Right cardiac atrium (tissue), 5 donors: ENCODE results near the gene PPP2R2B. TPM values are rescaled to one million over a fixed set of nuclear protein-coding genes. Genes with fewer than 3 reads are reported as not detected.
A peak's percentile ranks its signal among the peaks of the same experiment; 100 is the strongest.

Source experiments
- ATAC-seq, 2 donors: fragments of 200-7000 bp; cut with Tn5 transposase; one replicate each; pipeline versions ENCODE4 v1.8.0 to v1.9.1; 2020; ENCODE audit warnings: moderate library complexity in 2 of 2, mild to moderate bottlenecking in 1 of 2
- DNase-seq, 3 donors: peaks; one replicate each; pipeline ENCODE4 v3.0.0-alpha.2; 2020
- H3K27ac ChIP-seq: one replicate; pipeline ENCODE4 v1.5.1; 2013; ENCODE audit warnings: mild to moderate bottlenecking, low read length, control low read depth, moderate library complexity
- H3K27me3 ChIP-seq: one replicate; pipeline ENCODE4 v1.6.1; 2013; ENCODE audit not compliant: control insufficient read depth, insufficient read depth
- H3K4me1 ChIP-seq: one replicate; pipeline ENCODE4 v1.6.1; 2013; ENCODE audit warnings: low read length; ENCODE audit not compliant: control insufficient read depth, insufficient read depth
- H3K4me3 ChIP-seq: one replicate; pipeline ENCODE4 v1.5.1; 2013; ENCODE audit warnings: low read length, control low read depth
- H3K9me3 ChIP-seq: one replicate; pipeline ENCODE4 v1.6.1; 2013; ENCODE audit warnings: low read length; ENCODE audit not compliant: control insufficient read depth
- WGBS: extraction: QIAGEN DNeasy Blood & Tissue Kit; methylation state at CpG from one replicate; pipeline ENCODE4 v1.1.7; 2013; 5-methylcytosine and 5-hydroxymethylcytosine counted together
- intact Hi-C, 4 donors: fragments of 100-400 bp; cut with DNase I; formaldehyde crosslinking; loops; one replicate each; pipeline versions ENCODE4 v1.11.0 to v1.14.0; 2022 to 2023
- polyA plus RNA-seq: library from polyadenylated mRNA; stranded (reverse); fragments of 200-250 nt; gene quantifications from one replicate; pipeline ENCODE4 v1.2.3, GENCODE V29; 2013
- total RNA-seq, 4 donors: library from RNA; stranded (reverse); fragmentation: NEBNext Ultra II Directional; extraction: Animal tissue kit (Norgen Biotek cat#: 25700); gene quantifications; one replicate each; pipeline ENCODE4 v1.2.1, GENCODE V29; 2021
- donor health status: healthy with polysubstance abuse.
- donor health status: DM: no; HTN: yes; CAD: no.
- donor health status: DM: no; HTN: no; CAD: no.
- donor health status: DM: no; HTN: yes; CAD: no; lungs with severe emphysema.
- donor health status: DM: yes; HTN: yes; CAD: no.

PPP2R2B gene
- total and polyA plus RNA-seq, 5 donors: 3.0 to 9.0 (median 3.5) TPM

GRCh38 chr5:146718609-146719008, 159.9 kb downstream of the PPP2R2B start:
- Histone ChIP-seq H3K4me3 (no peak overlapping the region), H3K4me1 (no peaks in the 10 kb centered on the region), H3K27ac (no peak overlapping the region), H3K9me3 (no peaks in the 10 kb centered on the region), H3K27me3 (no peaks in the 10 kb centered on the region)
- 47% methylated on average over 3 of the region's 3 CpGs for WGBS
- DNase-seq (no peak), ATAC-seq (no peak)
- intact Hi-C loops: no loop called here

DNA sequence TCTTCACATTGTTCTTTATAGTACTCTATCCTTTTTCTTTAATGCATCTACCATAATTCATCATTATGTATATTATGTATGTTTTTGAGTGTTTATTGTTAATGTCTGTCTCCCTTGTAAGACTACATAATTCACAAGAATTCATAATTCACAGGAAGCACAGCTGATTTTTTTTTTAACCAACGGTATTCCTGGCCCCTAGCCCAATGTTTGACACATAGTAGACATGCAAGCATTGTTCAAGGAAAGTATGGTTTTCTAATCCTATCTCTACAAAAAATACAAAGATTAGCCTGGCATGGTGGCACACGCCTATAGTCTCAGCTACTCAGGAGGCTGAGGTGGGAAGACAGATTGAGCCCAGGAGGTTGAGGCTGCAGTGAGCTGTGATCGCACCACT, 160.6 kb downstream of the PPP2R2B start:
- no peak for ATAC-seq

DNA sequence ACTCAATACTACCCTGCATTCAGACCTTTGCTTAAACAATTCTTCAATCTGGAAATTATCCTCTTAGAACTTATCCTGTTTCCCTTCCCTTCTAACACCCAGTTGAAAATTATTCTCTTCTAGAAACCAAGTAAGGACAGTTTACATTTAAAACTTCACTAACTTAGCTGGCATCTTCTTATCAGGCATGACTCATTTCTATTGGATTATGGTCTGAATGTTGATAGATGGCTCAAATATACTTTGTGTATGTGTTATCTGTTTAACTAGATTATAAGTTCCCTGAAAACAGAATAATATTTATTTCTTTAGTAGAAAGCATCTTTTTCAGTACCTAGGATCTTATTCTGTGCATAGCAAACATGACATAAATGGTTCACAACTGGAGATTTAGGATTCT, 161.9 kb downstream of the PPP2R2B start:
- Histone ChIP-seq H3K27ac (no peak overlapping the region), H3K4me3 (no peak overlapping the region), H3K27me3 (no peaks in the 10 kb centered on the region), H3K9me3 (no peaks in the 10 kb centered on the region), H3K4me1 (no peaks in the 10 kb centered on the region)
- DNase-seq (no peak), ATAC-seq (no peak)
- intact Hi-C loops: no loop called here

More for the DNA sequence above, 160.6 kb downstream of the PPP2R2B start:
- Histone ChIP-seq H3K4me3 (no peak overlapping the region), H3K27me3 (no peaks in the 10 kb centered on the region), H3K4me1 (no peaks in the 10 kb centered on the region), H3K27ac (no peak overlapping the region), H3K9me3 (no peaks in the 10 kb centered on the region)
- intact Hi-C loops: no loop called here
- DNase-seq: no peak
- whole genome bisulfite sequencing: 63% methylated on average over 3 of the region's 3 CpGs

DNA sequence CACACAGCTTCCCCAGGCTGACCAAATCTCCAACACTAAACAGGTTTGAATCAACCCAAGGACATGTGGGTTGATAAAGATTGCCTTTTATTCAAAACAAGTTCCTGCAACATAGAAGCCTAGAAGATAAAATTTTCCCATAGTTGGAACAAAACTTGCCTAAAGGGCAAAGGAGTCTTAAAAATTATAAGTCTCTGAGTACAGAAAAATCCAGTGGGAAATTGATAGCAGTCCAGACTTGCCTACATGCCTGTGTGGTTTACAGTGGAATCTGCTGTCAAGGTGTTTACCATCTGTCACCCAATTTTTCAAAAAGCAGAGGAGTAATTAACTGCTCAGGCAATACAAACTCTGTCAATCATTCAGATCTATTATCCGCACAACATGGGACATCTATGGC, 168.2 kb downstream of the PPP2R2B start:
- Histone ChIP-seq H3K4me1 (no peaks in the 10 kb centered on the region), H3K27ac (no peak overlapping the region), H3K4me3 (no peak overlapping the region), H3K9me3 (no peaks in the 10 kb centered on the region), H3K27me3 (no peaks in the 10 kb centered on the region)
- ATAC-seq (no peak), DNase-seq (no peak)
- 94% methylated on average over 1 of the region's 1 CpG for WGBS
- intact Hi-C loops: no loop called here

DNA sequence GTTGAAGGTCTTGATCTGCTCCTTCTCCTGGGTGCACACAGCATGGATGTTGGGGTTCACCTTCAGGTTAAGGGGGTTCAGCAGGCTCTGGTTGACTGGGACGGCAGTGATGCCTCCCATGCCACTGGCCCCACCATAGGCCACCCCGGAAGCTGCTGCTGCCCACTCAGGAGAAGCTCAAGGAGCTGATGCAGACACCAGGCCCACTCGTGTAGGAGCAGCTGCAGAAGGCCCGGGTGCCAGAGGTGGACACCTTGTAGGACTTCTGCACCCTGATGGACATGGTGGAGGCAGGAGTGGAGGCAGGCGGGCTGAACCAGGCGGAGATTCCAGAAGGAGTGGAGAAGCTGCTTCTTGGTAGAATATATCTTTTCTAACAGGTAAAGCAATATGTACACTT, 171.2 kb downstream of the PPP2R2B start:
- no peaks in the 10 kb centered on the region for H3K4me1 ChIP-seq
- no peaks in the 10 kb centered on the region for H3K9me3 ChIP-seq
- H3K27me3 ChIP-seq: no peaks in the 10 kb centered on the region
- H3K27ac ChIP-seq: no peak overlapping the region
- intact Hi-C loops: no loop called here
- ATAC-seq: no peak
- H3K4me3 ChIP-seq: no peak overlapping the region
- no peak for DNase-seq
- WGBS: 73% methylated on average over 6 of the region's 6 CpGs

- ATAC-seq (no peak), DNase-seq (peak in 2 of 3 donors; percentile 37 to 44)
- Histone ChIP-seq H3K4me3 (no peak overlapping the region), H3K4me1 (no peaks in the 10 kb centered on the region), H3K27me3 (no peaks in the 10 kb centered on the region), H3K9me3 (no peaks in the 10 kb centered on the region), H3K27ac (no peak overlapping the region)
- intact Hi-C loops: no loop called here
- WGBS: 93% methylated on average over 32 of the region's 32 CpGs
Measured at GRCh38 chr5:146706321-146706972, 172.1 kb downstream of the PPP2R2B start.

DNA sequence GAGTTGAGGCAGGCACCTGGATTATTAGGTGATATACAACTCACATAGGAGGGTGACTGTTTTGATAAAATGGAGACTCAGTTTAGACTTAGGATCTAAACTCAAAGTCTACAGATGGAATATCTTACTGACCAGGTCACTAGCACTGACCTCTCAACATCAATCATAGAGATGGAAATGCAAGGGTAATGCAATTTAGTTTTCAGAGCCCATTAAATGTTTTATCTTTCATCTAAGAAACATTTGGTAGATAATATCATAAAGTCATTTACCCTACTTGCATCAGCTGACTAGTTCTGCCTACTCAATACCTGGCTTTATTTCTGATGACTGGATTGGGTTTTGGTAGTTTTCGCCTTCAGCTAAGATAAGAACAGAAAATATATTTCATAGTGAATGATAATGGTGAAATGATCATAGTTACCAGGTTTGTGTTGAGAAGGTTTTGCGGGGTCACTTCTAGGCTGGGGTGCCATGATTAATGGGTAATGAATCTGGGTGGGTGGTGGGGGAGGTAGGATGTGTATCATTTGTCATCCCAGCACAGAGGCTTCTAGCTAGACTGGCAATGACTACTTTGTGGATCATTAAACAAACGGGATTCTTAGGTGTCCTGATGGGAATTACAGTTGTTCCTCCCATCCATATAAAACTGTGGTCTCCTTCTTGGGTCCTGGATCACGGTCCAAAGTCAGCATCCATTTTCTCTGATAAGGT, 173.4 kb downstream of the PPP2R2B start:
- no peak overlapping the region for H3K4me3 ChIP-seq
- no peaks in the 10 kb centered on the region for H3K4me1 ChIP-seq
- no peak for ATAC-seq
- no peaks in the 10 kb centered on the region for H3K9me3 ChIP-seq
- no peaks in the 10 kb centered on the region for H3K27me3 ChIP-seq
- 86% methylated on average over 4 of the region's 4 CpGs for WGBS
- H3K27ac ChIP-seq: no peak overlapping the region
- DNase-seq: no peak
- intact Hi-C loops: no loop called here

DNA sequence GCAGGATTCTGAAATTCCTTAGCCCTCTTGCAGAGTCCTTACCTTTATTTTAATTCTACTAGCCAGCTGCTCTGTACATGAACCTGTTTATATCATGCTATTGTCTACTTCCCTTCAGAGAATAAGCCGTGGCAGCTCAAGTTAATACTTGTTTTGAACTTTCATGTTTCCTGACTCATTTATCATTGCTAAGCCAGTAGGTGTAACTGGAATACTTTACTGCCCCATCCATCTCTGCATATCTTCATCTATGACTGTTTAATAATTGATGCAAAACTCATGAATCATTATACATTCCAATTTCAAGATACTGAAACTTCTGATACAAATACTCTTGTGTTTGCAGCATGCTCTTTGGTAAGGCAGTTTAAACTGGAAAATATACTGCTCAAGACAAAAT, 174.7 kb downstream of the PPP2R2B start:
- intact Hi-C loops: no loop called here
- no peaks in the 10 kb centered on the region for H3K4me1 ChIP-seq
- no peak for ATAC-seq
- no peak overlapping the region for H3K4me3 ChIP-seq
- H3K27ac ChIP-seq: no peak overlapping the region
- DNase-seq: no peak
- H3K27me3 ChIP-seq: no peaks in the 10 kb centered on the region
- H3K9me3 ChIP-seq: no peaks in the 10 kb centered on the region
- 44% methylated on average over 1 of the region's 1 CpG for WGBS

- Histone ChIP-seq H3K4me1 (no peaks in the 10 kb centered on the region), H3K27ac (no peak overlapping the region), H3K4me3 (no peak overlapping the region), H3K9me3 (no peaks in the 10 kb centered on the region), H3K27me3 (no peaks in the 10 kb centered on the region)
- no peak for DNase-seq
- no peak for ATAC-seq
- intact Hi-C loops: no loop called here
Measured at GRCh38 chr5:146703499-146703898, 175.1 kb downstream of the PPP2R2B start.

- WGBS: 58% methylated on average over 6 of the region's 6 CpGs
- Histone ChIP-seq H3K27ac (no peak overlapping the region), H3K27me3 (no peaks in the 10 kb centered on the region), H3K4me1 (no peaks in the 10 kb centered on the region), H3K4me3 (no peak overlapping the region), H3K9me3 (no peaks in the 10 kb centered on the region)
- DNase-seq (no peak), ATAC-seq (no peak)
- intact Hi-C loops: no loop called here
Measured at GRCh38 chr5:146699664-146700418, 178.7 kb downstream of the PPP2R2B start.

- intact Hi-C loops: no loop called here
- no peak for ATAC-seq
- H3K27me3 ChIP-seq: no peaks in the 10 kb centered on the region
- no peaks in the 10 kb centered on the region for H3K4me1 ChIP-seq
- H3K4me3 ChIP-seq: no peak overlapping the region
- DNase-seq: no peak
- H3K27ac ChIP-seq: no peak overlapping the region
- H3K9me3 ChIP-seq: no peaks in the 10 kb centered on the region
- WGBS: 55% methylated on average over 3 of the region's 3 CpGs
Measured at GRCh38 chr5:146699138-146699537, 179.4 kb downstream of the PPP2R2B start.
